Kidney epithelial cell (primary cell): ENCODE results near the gene KIAA1671. TPM values are rescaled to one million over a fixed set of nuclear protein-coding genes. Genes with fewer than 3 reads are reported as not detected.

Experiments used
- DNase-seq: peaks from one replicate; pipeline ENCODE4 v3.0.0-alpha.2; 2010; ENCODE audit warnings: low read depth
- H3K27me3 ChIP-seq: 2 replicates; pipeline ENCODE4 v1.6.0; 2011; ENCODE audit warnings: low read length; ENCODE audit not compliant: control insufficient read depth, insufficient read depth
- H3K36me3 ChIP-seq: 2 replicates; pipeline ENCODE4 v1.5.1; 2011; ENCODE audit warnings: low read length; ENCODE audit not compliant: control insufficient read depth, insufficient read depth
- H3K4me3 ChIP-seq: 2 replicates; pipeline ENCODE4 v1.5.1; 2011; ENCODE audit warnings: low read depth, mild to moderate bottlenecking, control low read depth, low read length
- total RNA-seq: library from RNA; depleted of rRNA; stranded (reverse); fragments of >200 nt; gene quantifications from 2 replicates; pipeline ENCODE4 v1.2.3, GENCODE V29; 2015
- TF ChIP-seq, protein P1 (sequence below): IDR thresholded peaks from 2 replicates; pipeline ENCODE4 v1.5.1; 2011; ENCODE audit warnings: mild to moderate bottlenecking, moderate library complexity, low read length, control low read depth, inconsistent platforms; ENCODE audit not compliant: insufficient read depth, poor library complexity, severe bottlenecking

KIAA1671 gene
- total RNA-seq, 1 donor from 2014 or later, result 32.3 TPM

DNA sequence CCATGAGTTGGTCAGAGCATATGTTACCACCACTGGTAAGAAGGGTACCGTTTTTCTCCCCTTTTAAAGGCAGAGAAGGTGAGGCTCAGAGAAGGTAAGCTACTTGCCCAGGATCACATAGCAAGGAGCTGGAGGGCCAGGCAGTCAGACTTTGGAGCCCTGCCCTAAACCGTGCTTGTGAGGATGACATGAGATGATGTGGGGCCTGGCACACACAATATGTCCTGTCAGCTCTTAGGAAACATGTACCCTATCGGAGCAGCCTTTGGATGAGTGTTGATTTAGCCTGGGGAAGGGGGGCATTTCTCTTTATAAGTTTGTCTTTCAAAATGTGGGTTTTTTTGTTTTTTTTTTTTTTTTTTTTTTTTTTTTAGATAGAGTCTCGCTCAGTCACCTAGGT is 146.7 kb downstream of the KIAA1671 start:
- H3K27me3 ChIP-seq, result no peaks in the 10 kb centered on the region

GRCh38 chr22:25100402-25100801 is 147.9 kb downstream of the KIAA1671 start:
- no peak for DNase-seq
- Histone ChIP-seq H3K36me3 (no peaks in the 10 kb centered on the region), H3K27me3 (no peaks in the 10 kb centered on the region), H3K4me3 (no peak overlapping the region)
- TF ChIP-seq, protein P1, sequence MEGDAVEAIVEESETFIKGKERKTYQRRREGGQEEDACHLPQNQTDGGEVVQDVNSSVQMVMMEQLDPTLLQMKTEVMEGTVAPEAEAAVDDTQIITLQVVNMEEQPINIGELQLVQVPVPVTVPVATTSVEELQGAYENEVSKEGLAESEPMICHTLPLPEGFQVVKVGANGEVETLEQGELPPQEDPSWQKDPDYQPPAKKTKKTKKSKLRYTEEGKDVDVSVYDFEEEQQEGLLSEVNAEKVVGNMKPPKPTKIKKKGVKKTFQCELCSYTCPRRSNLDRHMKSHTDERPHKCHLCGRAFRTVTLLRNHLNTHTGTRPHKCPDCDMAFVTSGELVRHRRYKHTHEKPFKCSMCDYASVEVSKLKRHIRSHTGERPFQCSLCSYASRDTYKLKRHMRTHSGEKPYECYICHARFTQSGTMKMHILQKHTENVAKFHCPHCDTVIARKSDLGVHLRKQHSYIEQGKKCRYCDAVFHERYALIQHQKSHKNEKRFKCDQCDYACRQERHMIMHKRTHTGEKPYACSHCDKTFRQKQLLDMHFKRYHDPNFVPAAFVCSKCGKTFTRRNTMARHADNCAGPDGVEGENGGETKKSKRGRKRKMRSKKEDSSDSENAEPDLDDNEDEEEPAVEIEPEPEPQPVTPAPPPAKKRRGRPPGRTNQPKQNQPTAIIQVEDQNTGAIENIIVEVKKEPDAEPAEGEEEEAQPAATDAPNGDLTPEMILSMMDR, result no peak

More for the DNA sequence above, 146.7 kb downstream of the KIAA1671 start:
- no peaks in the 10 kb centered on the region for H3K36me3 ChIP-seq
- TF ChIP-seq, protein P1, result no peak
- no peak overlapping the region for H3K4me3 ChIP-seq
- DNase-seq, result no peak

- Histone ChIP-seq H3K36me3 (no peaks in the 10 kb centered on the region), H3K27me3 (no peaks in the 10 kb centered on the region), H3K4me3 (no peak overlapping the region)
- no peak for DNase-seq
- TF ChIP-seq, protein P1, result no peak
Observed at GRCh38 chr22:25100948-25101347, 148.4 kb downstream of the KIAA1671 start.

GRCh38 chr22:25101501-25101900 is 149.0 kb downstream of the KIAA1671 start:
- no peaks in the 10 kb centered on the region for H3K27me3 ChIP-seq
- TF ChIP-seq, protein P1, result no peak
- no peak overlapping the region for H3K4me3 ChIP-seq
- DNase-seq, result no peak
- no peaks in the 10 kb centered on the region for H3K36me3 ChIP-seq

DNA sequence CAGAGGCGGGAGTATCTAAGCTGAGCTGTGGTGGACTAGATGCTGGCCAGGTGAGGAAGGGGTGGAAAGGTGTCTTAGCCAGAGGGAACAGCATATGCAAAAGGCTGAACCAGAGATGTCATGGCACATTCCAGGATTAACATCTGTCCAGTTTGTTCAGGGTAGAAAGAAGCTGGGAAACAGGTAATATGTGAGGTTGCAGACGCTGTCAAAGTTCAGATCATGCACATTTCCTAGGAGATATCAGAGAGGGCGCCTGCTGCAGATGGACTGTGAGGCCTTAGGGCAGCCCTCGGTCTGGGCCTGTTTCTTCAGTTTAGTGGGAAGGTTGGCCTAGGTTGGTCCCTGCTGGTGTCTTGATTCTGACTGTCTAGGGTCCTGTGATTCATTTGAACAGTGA is 149.5 kb downstream of the KIAA1671 start:
- no peaks in the 10 kb centered on the region for H3K36me3 ChIP-seq
- TF ChIP-seq, protein P1, result no peak
- DNase-seq, result no peak
- H3K27me3 ChIP-seq, result no peaks in the 10 kb centered on the region
- H3K4me3 ChIP-seq, result no peak overlapping the region

- no peak overlapping the region for H3K4me3 ChIP-seq
- no peak for DNase-seq
- TF ChIP-seq, protein P1, result no peak
- H3K36me3 ChIP-seq, result no peaks in the 10 kb centered on the region
- H3K27me3 ChIP-seq, result no peaks in the 10 kb centered on the region
Observed at GRCh38 chr22:25102722-25103121, 150.2 kb downstream of the KIAA1671 start.
